HepG2 (cell line): ENCODE data around the gene ZBTB32. TPM values are rescaled to one million over a fixed set of nuclear protein-coding genes. Genes with fewer than 3 reads are reported as not detected.

Experiments used
- CEBPG ChIP-seq: IDR thresholded peaks from 2 replicates; pipeline ENCODE4 v1.6.1; 2016
- CHD2 ChIP-seq: IDR thresholded peaks from 2 replicates; pipeline ENCODE4 v1.6.1; 2011; ENCODE audit warnings: low read depth, low read length, improper control_type of control experiment
- IKZF5 ChIP-seq: IDR thresholded peaks from 2 replicates; pipeline ENCODE4 v1.6.1; 2018; ENCODE audit warnings: missing genetic modification reagents, mild to moderate bottlenecking, missing compliant biosample characterization
- MAZ ChIP-seq, 2 experiments: sonication (generic) in 1 of 2; formaldehyde crosslinking in 1 of 2; IDR thresholded peaks; 2 replicates each; pipeline versions ENCODE4 v1.5.0 to v1.6.1; 2012 to 2020; ENCODE audit warnings: low read depth in 2 of 2, mild to moderate bottlenecking in 2 of 2, borderline replicate concordance in 1 of 2, improper control_type of control experiment in 1 of 2, low read length in 1 of 2, missing genetic modification reagents in 1 of 2, moderate library complexity in 1 of 2
- PLRG1 ChIP-seq: fragments of 450-650 bp; conservative IDR thresholded peaks from 2 replicates; pipeline ENCODE4 v1.6.1; 2016
- RAD51 ChIP-seq: fragments of 450-650 bp; IDR thresholded peaks from 2 replicates; pipeline ENCODE4 v1.6.1; 2016; ENCODE audit warnings: borderline replicate concordance
- RCOR2 ChIP-seq: IDR thresholded peaks from 2 replicates; pipeline ENCODE4 v1.6.1; 2016; ENCODE audit warnings: missing biosample characterization, missing genetic modification reagents
- THAP9 ChIP-seq: sonication (generic); formaldehyde crosslinking; IDR thresholded peaks from 2 replicates; pipeline ENCODE4; 2020; ENCODE audit warnings: missing genetic modification reagents, mild to moderate bottlenecking, borderline replicate concordance
- ZNF383 ChIP-seq: sonication (generic); formaldehyde crosslinking; IDR thresholded peaks from 2 replicates; pipeline ENCODE4 v1.4.0; 2020; ENCODE audit warnings: missing genetic modification reagents, mild to moderate bottlenecking, borderline replicate concordance
- ZNF432 ChIP-seq: sonication (generic); formaldehyde crosslinking; IDR thresholded peaks from 2 replicates; pipeline ENCODE4 v1.5.0; 2020; ENCODE audit warnings: missing genetic modification reagents, mild to moderate bottlenecking, borderline replicate concordance
- ZNF577 ChIP-seq: sonication (generic); formaldehyde crosslinking; IDR thresholded peaks from 2 replicates; pipeline ENCODE4 v1.4.0; 2020; ENCODE audit warnings: mild to moderate bottlenecking, low read depth, missing genetic modification reagents, borderline replicate concordance
- ZNF629 ChIP-seq: sonication (generic); formaldehyde crosslinking; conservative IDR thresholded peaks from 2 replicates; pipeline ENCODE4 v1.5.0; 2020; ENCODE audit warnings: missing genetic modification reagents
- ZNF776 ChIP-seq: sonication (generic); formaldehyde crosslinking; IDR thresholded peaks from 2 replicates; pipeline ENCODE4 v1.4.0; 2020; ENCODE audit warnings: mild to moderate bottlenecking, missing genetic modification reagents
- ZNF879 ChIP-seq: sonication (generic); formaldehyde crosslinking; IDR thresholded peaks from 2 replicates; pipeline ENCODE4 v1.8.1; 2023; ENCODE audit warnings: missing genetic modification reagents
- ZSCAN21 ChIP-seq: sonication (generic); formaldehyde crosslinking; IDR thresholded peaks from 2 replicates; pipeline ENCODE4 v1.8.0; 2022; ENCODE audit warnings: mild to moderate bottlenecking, missing genetic modification reagents, moderate library complexity, borderline replicate concordance
- ZSCAN22 ChIP-seq: sonication (generic); formaldehyde crosslinking; IDR thresholded peaks from 2 replicates; pipeline ENCODE4 v1.4.0; 2020; ENCODE audit warnings: mild to moderate bottlenecking, missing genetic modification reagents
- polyA plus RNA-seq, 8 experiments: library from polyadenylated mRNA; depleted of rRNA in 3 of 8; stranded (reverse) in 7 of 8; unstranded in 1 of 8; fragments of >200 nt; fragmentation: Illumina TruSeq in 4 of 8; extraction: Trizol in 4 of 8; gene quantifications; 2 replicates each; pipeline versions ENCODE4 v1.2.1 to v1.2.3, GENCODE V29; 2011 to 2016; ENCODE audit warnings: low read depth in 4 of 8, missing spikeins in 1 of 8, mixed read lengths in 1 of 8; ENCODE audit not compliant: insufficient read depth in 1 of 8
- total RNA-seq, 5 experiments: library from RNA; depleted of rRNA; stranded (reverse); fragments of >200 nt; fragmentation: Illumina TruSeq; extraction: Trizol; gene quantifications; 2 replicates each; pipeline ENCODE4 v1.2.3, GENCODE V29; 2016; ENCODE audit warnings: low read depth in 1 of 5
- TF ChIP-seq, protein P1 (sequence below): sonication (generic); formaldehyde crosslinking; IDR thresholded peaks from 2 replicates; pipeline ENCODE4 v1.5.0; 2020; ENCODE audit warnings: missing genetic modification reagents
- TF ChIP-seq, protein P2 (sequence below): sonication (generic); formaldehyde crosslinking; IDR thresholded peaks from 2 replicates; pipeline ENCODE4 v1.5.1; 2020; ENCODE audit warnings: mild to moderate bottlenecking, moderate library complexity, missing genetic modification reagents
- TF ChIP-seq, protein P3 (sequence below): sonication (generic); formaldehyde crosslinking; IDR thresholded peaks from 2 replicates; pipeline ENCODE4 v1.5.1; 2020; ENCODE audit warnings: missing genetic modification reagents, mild to moderate bottlenecking, borderline replicate concordance

Gene ZBTB32
- total and polyA plus RNA-seq, 2 of the 13 experiments (the other 11 are each of a cell fraction or from before 2014, with no cell fraction given): not detected

DNA sequence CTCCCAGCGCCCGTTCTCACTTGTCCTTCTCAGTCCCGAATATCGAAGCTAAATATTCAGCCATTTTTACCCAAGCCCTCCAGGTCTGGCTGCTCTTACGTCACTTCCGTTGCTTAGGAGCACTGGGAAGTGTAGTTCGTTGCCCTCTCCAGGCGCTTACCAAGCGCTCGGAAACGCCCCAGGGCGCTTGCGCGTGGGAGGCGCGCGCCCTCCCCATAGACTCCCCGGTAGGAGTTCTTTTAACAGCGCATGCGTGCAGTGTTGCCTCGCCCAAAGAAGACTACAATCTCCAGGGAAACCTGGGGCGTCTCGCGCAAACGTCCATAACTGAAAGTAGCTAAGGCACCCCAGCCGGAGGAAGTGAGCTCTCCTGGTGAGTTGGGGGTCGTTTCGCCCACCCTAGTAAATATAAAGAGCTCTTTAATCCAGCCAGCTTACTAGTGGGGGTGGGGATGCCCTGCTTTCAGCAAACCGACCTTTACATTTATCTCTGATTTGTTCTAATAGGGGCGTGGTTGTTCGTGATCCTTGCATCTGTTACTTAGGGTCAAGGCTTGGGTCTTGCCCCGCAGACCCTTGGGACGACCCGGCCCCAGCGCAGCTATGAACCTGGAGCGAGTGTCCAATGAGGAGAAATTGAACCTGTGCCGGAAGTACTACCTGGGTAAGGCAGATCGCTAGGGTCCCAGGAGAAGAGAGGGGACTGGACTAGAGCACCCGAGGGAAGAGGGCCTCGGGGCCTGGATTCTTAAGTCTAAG lies 41.1 kb downstream of the ZBTB32 start, which contains the start of the genes PSENEN and U2AF1L4 (continued):
- TF ChIP-seq, protein P1, sequence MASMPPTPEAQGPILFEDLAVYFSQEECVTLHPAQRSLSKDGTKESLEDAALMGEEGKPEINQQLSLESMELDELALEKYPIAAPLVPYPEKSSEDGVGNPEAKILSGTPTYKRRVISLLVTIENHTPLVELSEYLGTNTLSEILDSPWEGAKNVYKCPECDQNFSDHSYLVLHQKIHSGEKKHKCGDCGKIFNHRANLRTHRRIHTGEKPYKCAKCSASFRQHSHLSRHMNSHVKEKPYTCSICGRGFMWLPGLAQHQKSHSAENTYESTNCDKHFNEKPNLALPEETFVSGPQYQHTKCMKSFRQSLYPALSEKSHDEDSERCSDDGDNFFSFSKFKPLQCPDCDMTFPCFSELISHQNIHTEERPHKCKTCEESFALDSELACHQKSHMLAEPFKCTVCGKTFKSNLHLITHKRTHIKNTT (CRISPR knock-in tag): no peak
- peak; percentile 46; the same call in 1 of the 2 replicates for TF ChIP-seq CEBPG (CRISPR knock-in tag)
- TF ChIP-seq ZSCAN22: no peak
- no peak for TF ChIP-seq ZSCAN21 (CRISPR knock-in tag)
- TF ChIP-seq ZNF879: no peak
- TF ChIP-seq ZNF776: no peak
- no peak for TF ChIP-seq IKZF5
- TF ChIP-seq RCOR2 (CRISPR knock-in tag): no peak
- TF ChIP-seq PLRG1: no peak
- no peak for TF ChIP-seq ZNF383 (CRISPR knock-in tag)
- no peak for TF ChIP-seq ZNF432 (CRISPR knock-in tag)
- no peak for TF ChIP-seq ZNF629 (CRISPR knock-in tag)
- peak; percentile 50; the same call in 1 of the 2 replicates for TF ChIP-seq CHD2
- TF ChIP-seq MAZ (IDR thresholded peaks at IDR 0.05; ENCODE audit: borderline replicate concordance, low read depth, low read length): peak; percentile 66
- no peak for TF ChIP-seq MAZ (CRISPR knock-in tag; IDR thresholded peaks at IDR 0.05; ENCODE audit: low read depth)
- TF ChIP-seq ZNF577: no peak
- TF ChIP-seq, protein P2, sequence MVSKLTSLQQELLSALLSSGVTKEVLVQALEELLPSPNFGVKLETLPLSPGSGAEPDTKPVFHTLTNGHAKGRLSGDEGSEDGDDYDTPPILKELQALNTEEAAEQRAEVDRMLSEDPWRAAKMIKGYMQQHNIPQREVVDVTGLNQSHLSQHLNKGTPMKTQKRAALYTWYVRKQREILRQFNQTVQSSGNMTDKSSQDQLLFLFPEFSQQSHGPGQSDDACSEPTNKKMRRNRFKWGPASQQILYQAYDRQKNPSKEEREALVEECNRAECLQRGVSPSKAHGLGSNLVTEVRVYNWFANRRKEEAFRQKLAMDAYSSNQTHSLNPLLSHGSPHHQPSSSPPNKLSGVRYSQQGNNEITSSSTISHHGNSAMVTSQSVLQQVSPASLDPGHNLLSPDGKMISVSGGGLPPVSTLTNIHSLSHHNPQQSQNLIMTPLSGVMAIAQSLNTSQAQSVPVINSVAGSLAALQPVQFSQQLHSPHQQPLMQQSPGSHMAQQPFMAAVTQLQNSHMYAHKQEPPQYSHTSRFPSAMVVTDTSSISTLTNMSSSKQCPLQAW (CRISPR knock-in tag): no peak
- no peak; the same call in 1 of the 2 replicates for TF ChIP-seq THAP9 (CRISPR knock-in tag)
- TF ChIP-seq, protein P3, sequence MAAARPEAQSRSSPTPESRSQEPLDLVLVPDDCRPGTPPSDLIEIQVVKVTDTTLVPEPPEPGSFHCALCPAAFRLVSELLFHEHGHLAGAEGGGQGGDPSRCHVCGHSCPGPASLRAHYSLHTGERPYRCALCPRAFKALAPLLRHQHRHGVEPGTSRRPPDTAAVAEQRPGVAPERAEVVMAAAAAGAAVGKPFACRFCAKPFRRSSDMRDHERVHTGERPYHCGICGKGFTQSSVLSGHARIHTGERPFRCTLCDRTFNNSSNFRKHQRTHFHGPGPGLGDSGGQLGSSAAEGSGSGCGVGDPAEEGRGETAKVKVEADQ (CRISPR knock-in tag): no peak
- no peak for TF ChIP-seq RAD51
